Measurements from ENCODE around the gene PAX2. TPM values are rescaled to one million over a fixed set of nuclear protein-coding genes. Genes with fewer than 3 reads are reported as not detected.

Gene PAX2
- total and polyA plus RNA-seq, 2 of the 8 experiments (the other 6 are each of a cell fraction or from before 2014, with no cell fraction given), result 0.02 TPM; not detected in 1

DNA sequence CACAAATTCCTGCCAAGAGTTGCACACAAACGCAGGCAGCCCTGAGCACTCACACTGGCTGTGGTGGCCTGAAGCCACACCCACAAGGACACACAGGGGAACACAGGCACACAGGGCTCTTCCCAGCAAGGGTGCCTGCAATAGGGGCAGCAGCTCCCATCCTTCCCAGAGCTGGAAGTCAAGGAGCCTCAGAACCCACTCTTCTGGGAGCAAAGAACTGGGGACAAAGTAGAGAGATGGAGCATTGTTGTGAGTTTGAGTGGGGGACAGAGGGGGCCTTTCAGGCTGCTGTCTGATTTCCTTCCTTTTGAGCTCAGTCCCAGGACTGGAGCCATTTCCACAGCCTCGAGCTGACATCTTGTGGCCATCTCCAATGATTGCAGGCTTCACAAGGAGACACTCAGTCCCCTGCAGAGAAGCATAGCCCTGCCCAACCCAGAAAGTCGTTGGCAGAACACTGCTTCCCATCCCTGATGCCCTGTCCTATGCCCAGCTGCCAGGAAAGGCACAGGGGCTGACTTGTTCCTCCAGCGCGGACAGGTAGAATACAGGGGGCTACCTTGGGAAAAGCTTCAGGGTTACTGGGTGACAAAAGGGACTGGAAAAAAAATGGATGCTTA is 133.0 kb downstream of the PAX2 start:
- no peak overlapping the region for H2BK5ac ChIP-seq (ENCODE audit: low read depth, low read length)
- 0 out of 4 replicates have a peak overlapping the region, but pooled peaks of 1 of the 2 experiments have one; percentile 0 for H3K4me2 ChIP-seq (ENCODE audit: insufficient read depth in 1 of 2, low read depth in 2 of 2, low read length in 2 of 2)
- H3K14ac ChIP-seq (ENCODE audit: insufficient read length), result no peak overlapping the region
- no peaks in the 10 kb centered on the region for H3K79me2 ChIP-seq (ENCODE audit: control insufficient read depth in 1 of 2, insufficient read depth in 2 of 2, low read length in 2 of 2)
- H3K4ac ChIP-seq (replicated peaks; ENCODE audit: insufficient read length, low read depth, low read length), result no peak overlapping the region
- 0 out of 2 replicates have a peak overlapping the region, but pooled peaks have one; percentile 47 for H2AFZ ChIP-seq (ENCODE audit: low read length)
- no peak overlapping the region for H3K27ac ChIP-seq (ENCODE audit: low read depth, low read length)
- H4K20me1 ChIP-seq (replicated peaks in 1 of 2; ENCODE audit: control insufficient read depth in 1 of 2, insufficient read depth in 2 of 2, low read length in 2 of 2), result peaks cover 0 to 2% of the 10 kb centered on the region in 2 experiments
- no peak overlapping the region for H3K23ac ChIP-seq (ENCODE audit: insufficient read length)
- no peak overlapping the region for H2BK20ac ChIP-seq (ENCODE audit: low read length)
- H3K79me1 ChIP-seq (ENCODE audit: low read depth, low read length), result no peaks in the 10 kb centered on the region
- no peak overlapping the region for H4K91ac ChIP-seq (replicated peaks; ENCODE audit: insufficient read length, low read length)
- H3K23me2 ChIP-seq (ENCODE audit: low read depth, low read length), result no peaks in the 10 kb centered on the region; the same call in 1 of the 2 replicates
- peaks cover 0 to 12% (median 7%) of the 10 kb centered on the region in 4 experiments; a peak in 5 of 7 replicates for H3K4me1 ChIP-seq (replicated peaks in 1 of 4; ENCODE audit: control insufficient read depth in 3 of 4, insufficient read depth in 4 of 4, low read length in 3 of 4)
- no peak overlapping the region for H2BK15ac ChIP-seq (ENCODE audit: low read length)
- H3K27me3 ChIP-seq (replicated peaks in 1 of 4; ENCODE audit: control insufficient read depth in 3 of 4, extremely low read depth in 1 of 4, insufficient read depth in 3 of 4, low read length in 3 of 4), result peaks cover 0 to 13% (median 6%) of the 10 kb centered on the region in 4 experiments; a peak in 4 of 7 replicates
- ChIA-PET POLR2A (ENCODE audit: partially characterized antibody) (interaction anchor here (0.8 to 1.9 kb wide), 6 partner anchors 10 to 317 kb away, joined by 3 to 8 read pairs (median 4); no protein-coding TSS in a partner anchor), CTCF (ENCODE audit: partially characterized antibody) (interaction anchor here (0.6 to 10.6 kb wide), 79 partner anchors 9 to 530 kb away, joined by 3 to 110 read pairs (median 4); partner anchors contain the start of genes HIF1AN and SEMA4G)
- H3K9ac ChIP-seq (replicated peaks in 1 of 4; ENCODE audit: extremely low read depth in 1 of 4, low read depth in 3 of 4, low read length in 3 of 4), result no peak overlapping the region
- H2AK5ac ChIP-seq (ENCODE audit: low read depth, low read length), result no peak overlapping the region
- H3K4me3 ChIP-seq (ENCODE audit: extremely low read depth in 1 of 4, insufficient read depth in 2 of 4, low read depth in 3 of 4, low read length in 4 of 4), result no peak overlapping the region
- H3K9me3 ChIP-seq (ENCODE audit: insufficient read depth in 2 of 2, low read depth in 1 of 2, low read length in 1 of 2), result no peaks in the 10 kb centered on the region
- WGBS, 2 experiments (ENCODE audit: extremely low coverage in 1 of 2, insufficient coverage in 1 of 2, insufficient read length in 1 of 2, insufficient replicate concordance in 2 of 2, low coverage in 1 of 2, low lambda C conversion rate in 2 of 2, missing lambda C conversion rate in 1 of 2), result 14% methylated on average over 5 of the region's 5 CpGs; no CpG with 5 or more reads in 1 of the 2 experiments
- FAIRE-seq, result peak; percentile 98
- H3K18ac ChIP-seq (ENCODE audit: extremely low read depth, low read length), result no peak overlapping the region
- no peak overlapping the region for H2BK120ac ChIP-seq (replicated peaks; ENCODE audit: low read depth, low read length)
- H3K56ac ChIP-seq (replicated peaks; ENCODE audit: insufficient read length, low read depth, low read length), result no peak overlapping the region
- no peak overlapping the region for H4K8ac ChIP-seq (ENCODE audit: extremely low read depth, insufficient read depth, low read length)
- DNase-seq (ENCODE audit: low read depth in 1 of 2, low spot score in 2 of 2), result peak; percentile 31 to 71
- H4K5ac ChIP-seq (ENCODE audit: insufficient read length, low read depth, low read length), result no peak overlapping the region
- H2BK12ac ChIP-seq (ENCODE audit: low read depth, low read length), result no peak overlapping the region
- H3K36me3 ChIP-seq (ENCODE audit: control insufficient read depth in 2 of 4, insufficient read depth in 4 of 4, low read length in 3 of 4), result no peaks in the 10 kb centered on the region
- TF ChIP-seq CREB1 (IDR thresholded peaks at IDR 0.05) (no peak), SRF (IDR thresholded peaks at IDR 0.05; ENCODE audit: low read depth, low read length) (no peak), EZH2 (IDR thresholded peaks at IDR 0.05; ENCODE audit: low read depth, low read length, severe bottlenecking) (no peak), SUZ12 (IDR thresholded peaks at IDR 0.05; ENCODE audit: low read length) (peak; percentile 24; the same call in 1 of the 2 replicates), TEAD4 (IDR thresholded peaks at IDR 0.05; ENCODE audit: low read depth, low read length) (no peak), JUND (IDR thresholded peaks at IDR 0.05; ENCODE audit: low read length) (no peak), BRCA1 (IDR thresholded peaks at IDR 0.05; ENCODE audit: low read depth, low read length) (no peak), RNF2 (IDR thresholded peaks at IDR 0.05; ENCODE audit: borderline replicate concordance, low read depth, low read length, missing control alignments, poor library complexity, severe bottlenecking) (no peak), JUN (IDR thresholded peaks at IDR 0.05; ENCODE audit: low read depth, low read length) (no peak), CEBPB (IDR thresholded peaks at IDR 0.05; ENCODE audit: low read depth, low read length) (no peak), RAD21 (IDR thresholded peaks at IDR 0.05 in 1 of 2, conservative IDR thresholded peaks at IDR 0.05 in 1 of 2; ENCODE audit: low read depth in 2 of 2, low read length in 2 of 2) (peak; percentile 97 to 98)
- TF ChIP-seq, protein P1, sequence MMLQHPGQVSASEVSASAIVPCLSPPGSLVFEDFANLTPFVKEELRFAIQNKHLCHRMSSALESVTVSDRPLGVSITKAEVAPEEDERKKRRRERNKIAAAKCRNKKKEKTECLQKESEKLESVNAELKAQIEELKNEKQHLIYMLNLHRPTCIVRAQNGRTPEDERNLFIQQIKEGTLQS (IDR thresholded peaks at IDR 0.05; ENCODE audit: insufficient read depth, low read depth, low read length), result no peak

Measured in H1 (cell line).